GM10266 (cell line): ENCODE measurements around the gene APOB.

Source experiments
- DNase-seq: peaks from one replicate; pipeline ENCODE4 v3.0.0; 2012; ENCODE audit errors: extremely low spot score
- TF ChIP-seq, protein P1 (sequence below): IDR thresholded peaks from 2 replicates; pipeline ENCODE4 v1.5.1; 2012; ENCODE audit warnings: mild to moderate bottlenecking, low read depth; ENCODE audit not compliant: control insufficient read depth, insufficient read depth; ENCODE audit errors: missing control alignments

APOB gene

DNA sequence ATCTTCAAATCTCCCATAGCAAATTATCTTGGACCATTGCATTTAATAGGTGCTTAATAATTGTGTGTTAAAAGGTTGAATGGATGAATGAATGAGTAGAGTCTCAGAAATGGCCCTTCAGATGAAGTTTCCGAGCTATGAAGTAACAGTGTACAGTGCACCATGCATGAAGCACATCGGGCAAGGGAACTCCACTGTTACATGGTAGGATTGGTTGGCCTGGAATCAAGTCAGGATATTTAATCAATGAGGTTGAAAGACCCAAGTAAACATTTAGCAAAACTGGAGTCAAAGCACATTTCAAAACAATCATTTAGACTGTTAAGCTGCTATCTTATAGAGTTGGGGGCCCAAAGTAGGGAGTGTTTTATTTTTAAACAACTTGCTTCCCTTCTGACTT, 80.0 kb downstream of the APOB start:
- TF ChIP-seq, protein P1, sequence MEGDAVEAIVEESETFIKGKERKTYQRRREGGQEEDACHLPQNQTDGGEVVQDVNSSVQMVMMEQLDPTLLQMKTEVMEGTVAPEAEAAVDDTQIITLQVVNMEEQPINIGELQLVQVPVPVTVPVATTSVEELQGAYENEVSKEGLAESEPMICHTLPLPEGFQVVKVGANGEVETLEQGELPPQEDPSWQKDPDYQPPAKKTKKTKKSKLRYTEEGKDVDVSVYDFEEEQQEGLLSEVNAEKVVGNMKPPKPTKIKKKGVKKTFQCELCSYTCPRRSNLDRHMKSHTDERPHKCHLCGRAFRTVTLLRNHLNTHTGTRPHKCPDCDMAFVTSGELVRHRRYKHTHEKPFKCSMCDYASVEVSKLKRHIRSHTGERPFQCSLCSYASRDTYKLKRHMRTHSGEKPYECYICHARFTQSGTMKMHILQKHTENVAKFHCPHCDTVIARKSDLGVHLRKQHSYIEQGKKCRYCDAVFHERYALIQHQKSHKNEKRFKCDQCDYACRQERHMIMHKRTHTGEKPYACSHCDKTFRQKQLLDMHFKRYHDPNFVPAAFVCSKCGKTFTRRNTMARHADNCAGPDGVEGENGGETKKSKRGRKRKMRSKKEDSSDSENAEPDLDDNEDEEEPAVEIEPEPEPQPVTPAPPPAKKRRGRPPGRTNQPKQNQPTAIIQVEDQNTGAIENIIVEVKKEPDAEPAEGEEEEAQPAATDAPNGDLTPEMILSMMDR = no peak
- DNase-seq = no peak

DNA sequence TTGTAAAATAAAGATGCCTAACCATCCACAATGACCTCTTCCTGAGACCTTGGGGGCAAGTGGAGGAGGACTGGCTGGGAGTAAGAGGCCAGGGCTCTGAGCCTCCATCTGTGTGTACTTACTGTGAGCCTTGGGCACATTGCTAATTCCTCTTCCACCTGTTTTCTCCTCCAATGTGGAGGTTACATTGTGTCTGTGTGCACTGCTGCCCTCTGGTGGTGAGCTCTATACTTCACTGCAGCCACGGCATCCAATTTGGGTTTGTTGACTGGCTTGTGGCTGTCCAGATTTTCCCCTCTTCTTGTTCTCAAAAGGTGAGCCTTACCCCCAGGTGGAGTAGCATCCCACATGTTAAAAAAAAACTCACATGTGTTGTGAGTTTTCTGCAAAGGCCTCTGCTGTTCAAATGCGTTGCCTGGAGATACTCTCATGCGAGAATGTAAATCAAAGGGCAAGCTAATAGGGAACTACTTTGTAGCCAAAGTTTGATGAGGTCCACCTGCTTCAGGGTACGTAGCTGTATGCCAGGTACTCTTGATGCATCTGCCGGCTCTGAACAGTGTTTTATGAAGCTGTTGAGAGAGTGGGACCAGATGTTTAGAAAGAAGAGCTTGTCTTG, 80.8 kb downstream of the APOB start:
- TF ChIP-seq, protein P1 = peak; percentile 87
- DNase-seq = peak; percentile 71

DNA sequence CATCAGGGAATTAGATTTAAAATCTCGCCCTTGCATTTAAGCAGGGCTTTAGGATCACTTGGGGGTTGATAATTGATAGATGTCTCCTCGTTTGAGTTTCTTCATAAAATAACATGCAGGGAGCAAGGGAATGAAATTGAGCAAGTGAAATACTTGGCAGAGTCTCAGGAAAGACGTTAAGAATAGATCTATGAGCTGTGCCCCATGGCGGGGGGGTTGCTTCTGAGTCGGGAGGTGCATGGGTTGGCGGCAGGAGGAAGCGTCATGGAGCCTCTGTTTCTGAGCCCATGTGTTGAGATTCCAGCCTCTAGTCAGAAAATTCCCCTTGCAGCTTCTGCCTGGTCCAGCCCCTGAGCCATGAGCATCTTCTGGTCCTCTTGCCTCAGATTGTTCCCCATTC, 82.0 kb downstream of the APOB start:
- TF ChIP-seq, protein P1 = no peak
- DNase-seq = no peak

DNA sequence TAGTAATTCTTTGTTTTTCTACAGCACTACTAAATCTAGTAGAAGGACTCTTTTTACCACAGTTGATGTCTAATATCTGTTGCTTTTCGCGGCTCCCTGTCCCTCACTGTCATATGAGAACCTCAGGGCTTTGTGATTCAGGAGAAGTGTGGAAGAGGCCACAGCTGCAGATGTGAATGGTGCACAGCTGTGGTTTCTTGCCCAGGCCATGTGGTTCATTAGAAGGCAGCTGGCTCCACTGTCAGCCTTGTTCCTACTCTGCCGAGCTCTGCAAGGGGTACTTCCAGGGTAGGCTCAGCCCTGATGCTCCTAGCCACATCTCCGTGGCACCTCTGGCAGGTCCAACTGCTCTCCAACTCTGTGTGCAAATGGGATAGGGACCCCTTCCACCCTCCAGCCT, 83.9 kb downstream of the APOB start:
- TF ChIP-seq, protein P1 = no peak
- DNase-seq = no peak

DNA sequence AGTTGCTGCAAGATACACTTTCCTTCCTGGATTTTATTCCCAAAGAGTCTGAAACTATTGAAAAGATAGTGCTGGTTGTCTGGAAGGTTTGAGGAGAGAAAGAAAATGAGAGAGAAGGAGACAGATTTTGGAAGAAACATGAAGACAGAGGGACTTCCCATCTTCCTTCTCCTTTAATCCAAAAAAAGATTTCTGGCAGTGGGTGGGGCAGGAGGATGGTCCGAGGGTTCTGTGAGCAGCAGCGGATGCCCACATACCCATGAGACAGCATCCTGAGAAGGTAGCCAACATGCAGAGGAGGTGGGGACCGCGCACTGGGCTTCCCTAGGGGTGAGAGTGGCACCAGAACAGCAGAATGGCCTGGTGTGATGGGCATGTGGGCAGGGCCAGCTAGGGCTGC, 84.6 kb downstream of the APOB start:
- TF ChIP-seq, protein P1 = no peak
- DNase-seq = no peak

DNA sequence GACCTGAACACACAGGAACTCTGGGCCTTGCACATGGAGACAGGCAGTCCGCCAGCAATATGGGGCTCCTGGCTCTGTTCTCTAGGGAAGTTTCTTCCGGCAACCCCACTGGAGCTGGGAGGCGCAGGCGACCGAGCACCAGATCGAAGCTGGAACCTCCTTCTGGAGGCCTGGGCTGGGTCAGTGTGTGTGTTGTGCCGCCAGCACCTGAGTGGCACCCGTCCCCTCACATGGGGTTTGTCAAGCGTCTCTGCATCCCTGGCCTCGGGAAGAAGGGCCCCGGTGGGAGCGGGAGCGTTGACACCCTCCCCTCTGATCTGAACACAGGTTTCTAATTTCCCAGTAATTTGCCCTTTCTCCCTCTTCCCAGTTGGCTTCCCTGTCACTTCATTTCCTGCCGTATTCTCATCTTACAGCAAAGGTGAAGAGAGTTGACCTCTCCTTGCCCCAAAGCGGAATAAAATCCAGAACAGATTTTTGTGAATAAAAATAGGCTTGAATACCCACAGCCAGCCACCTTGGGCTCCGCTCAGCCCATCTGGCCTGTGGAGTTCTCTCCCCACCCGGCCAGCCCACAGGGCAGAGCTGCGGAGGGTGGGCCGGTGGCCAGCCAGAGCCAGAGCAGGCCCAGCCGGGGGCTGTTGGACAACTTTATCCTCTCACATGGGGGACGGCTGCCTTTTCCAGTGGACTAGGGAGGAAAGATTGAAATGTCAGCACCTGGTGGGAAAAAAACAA, 85.9 kb downstream of the APOB start:
- TF ChIP-seq, protein P1 = no peak
- DNase-seq = no peak
